Stimulated activated CD8-positive, alpha-beta memory T cell treated with anti-CD3 and anti-CD28 coated beads, Interleukin-15, amount 100 ng/mL, for 24 hours (primary cell): ENCODE measurements around the gene PHKA1.
"Not testable (repeated sequence)": the region's sequence is repeated elsewhere in the genome, so short reads cannot be mapped to it uniquely, and the experiment has no call there.

Experiments used
- DNase-seq: peaks from one replicate; pipeline ENCODE4 v3.0.0-alpha.2; 2020; ENCODE audit warnings: low read depth

The PHKA1 gene

DNA sequence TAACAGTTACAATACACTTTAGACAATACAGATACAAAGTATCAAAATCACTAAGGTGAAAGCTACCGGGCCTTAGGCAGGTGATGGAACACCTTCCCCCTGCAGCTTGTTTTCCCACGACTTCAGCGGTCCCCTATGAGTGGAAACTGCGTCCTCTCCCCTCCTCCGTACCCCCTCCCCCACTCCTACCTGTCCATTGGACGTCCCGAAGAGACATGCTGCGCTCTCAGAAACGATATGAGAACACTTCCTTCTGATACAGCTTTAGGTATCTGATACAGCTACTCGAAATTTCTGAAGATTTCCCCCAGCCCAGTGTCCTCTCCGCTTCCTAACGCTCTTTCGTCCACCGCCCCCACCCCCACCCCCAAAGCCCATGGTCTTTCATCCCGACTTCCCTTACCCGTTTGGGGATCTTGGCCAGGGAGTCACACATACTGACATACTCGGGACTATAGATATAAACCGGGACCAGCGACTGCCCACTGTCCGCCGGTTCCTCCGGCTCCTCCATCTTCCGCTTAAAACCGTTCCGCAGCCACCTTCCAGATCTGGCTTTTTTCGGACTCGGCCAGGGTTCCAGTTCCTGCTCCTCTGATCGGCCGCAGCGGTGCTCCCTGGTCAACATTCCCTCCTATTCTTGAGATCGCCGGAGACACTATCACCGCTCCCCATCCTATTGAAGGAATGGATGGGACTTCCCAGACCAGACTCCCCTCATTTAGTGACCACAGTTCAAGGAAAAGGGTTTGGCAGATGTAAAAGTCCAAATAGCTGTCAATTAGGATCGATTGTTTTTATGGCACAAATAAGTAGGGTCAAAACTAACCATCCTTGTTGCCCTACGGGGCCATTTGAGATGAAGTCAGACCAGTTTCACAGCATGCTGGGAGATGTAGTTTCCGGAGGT is 141.6 kb downstream of the PHKA1 start, which contains the start of gene HDAC8:
Gene HDAC8 (minus strand): TSS at position 596 of the 910 bp plus-strand sequence. CDS start 82 bp downstream, at position 514.
- peak; percentile 3 for DNase-seq

DNA sequence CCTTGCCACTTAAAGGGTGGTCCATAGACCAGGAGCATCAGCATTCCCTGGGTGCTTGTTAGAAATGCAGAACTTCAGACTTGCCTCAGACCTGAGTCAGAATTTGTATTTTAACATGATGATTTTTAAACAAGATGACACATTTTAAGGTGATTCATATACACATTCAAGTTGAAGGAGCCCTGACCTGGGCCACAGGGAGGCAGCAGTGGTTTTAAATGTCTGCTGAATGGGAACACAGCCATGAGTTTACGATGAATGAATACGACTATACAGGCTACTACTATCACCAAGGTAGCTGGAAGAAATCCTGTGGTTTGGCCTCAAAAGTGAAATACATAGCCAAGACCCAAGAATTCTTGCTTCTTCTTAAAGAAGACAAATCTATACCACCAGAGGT is 144.3 kb downstream of the PHKA1 start:
- no peak for DNase-seq

- DNase-seq, result no peak
These were observed 145.6 kb downstream of the PHKA1 start for GRCh38 chrX:72568406-72569092.

DNA sequence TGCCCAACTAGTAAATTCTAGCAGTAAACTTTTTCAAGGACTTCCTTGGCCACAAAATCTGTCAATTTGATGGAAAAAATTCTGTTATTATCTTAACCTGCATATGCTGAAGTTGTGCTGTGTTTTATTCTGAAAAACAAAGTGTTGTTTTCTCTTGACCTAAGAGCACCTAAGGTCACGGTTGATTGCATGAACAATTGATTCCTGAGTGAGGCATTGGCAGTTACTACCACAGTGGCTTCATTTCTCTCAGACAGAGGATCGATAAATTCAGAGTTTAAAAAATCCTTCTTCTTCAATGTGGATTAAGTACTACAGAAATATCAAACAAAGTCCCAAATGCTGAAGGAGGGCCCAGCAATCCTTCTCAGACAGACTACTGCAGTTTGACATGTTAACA is 147.7 kb downstream of the PHKA1 start:
- DNase-seq, result no peak

DNA sequence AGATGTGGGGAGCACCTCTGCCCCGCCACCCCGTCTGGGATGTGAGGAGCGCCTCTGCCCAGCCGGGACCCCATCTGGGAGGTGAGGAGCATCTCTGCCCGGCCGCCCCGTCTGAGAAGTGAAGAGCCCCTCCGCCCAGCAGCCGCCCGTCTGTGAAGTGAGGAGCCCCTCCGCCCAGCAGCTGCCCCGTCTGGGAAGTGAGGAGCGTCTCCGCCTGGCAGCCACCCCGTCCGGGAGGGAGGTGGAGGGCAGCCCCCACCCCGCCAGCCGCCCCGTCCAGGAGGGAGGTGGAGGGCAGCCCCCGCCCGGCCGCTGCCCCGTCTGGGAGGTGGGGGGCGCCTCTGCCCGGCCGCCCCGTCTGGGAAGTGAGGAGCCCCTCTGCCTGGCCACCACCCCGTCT is 154.5 kb downstream of the PHKA1 start:
- not testable (repeated sequence) for DNase-seq

GRCh38 chrX:72554448-72555140 is 159.5 kb downstream of the PHKA1 start:
- no peak for DNase-seq

GRCh38 chrX:72552443-72552842 is 161.7 kb downstream of the PHKA1 start:
- DNase-seq, result not testable (repeated sequence)

DNA sequence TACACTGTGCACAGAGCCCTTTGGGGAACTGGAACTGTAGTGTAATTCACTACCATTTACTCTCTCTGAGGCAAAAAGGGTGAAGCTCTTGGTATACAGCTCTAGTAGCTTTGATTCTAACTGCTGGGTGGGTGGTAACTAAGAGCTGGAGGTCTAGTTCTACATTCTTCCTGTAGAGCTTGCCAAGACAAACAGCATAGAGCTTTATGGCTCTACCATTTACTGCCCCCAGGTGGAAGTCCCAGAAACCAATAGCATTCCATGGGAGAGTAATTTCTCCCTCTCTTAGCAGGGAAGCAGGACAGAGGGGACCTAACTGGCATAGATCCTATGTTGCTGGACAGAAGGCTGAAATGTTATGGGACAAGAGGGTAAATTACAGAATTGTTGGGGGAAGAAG is 168.1 kb downstream of the PHKA1 start:
- DNase-seq, result no peak

DNA sequence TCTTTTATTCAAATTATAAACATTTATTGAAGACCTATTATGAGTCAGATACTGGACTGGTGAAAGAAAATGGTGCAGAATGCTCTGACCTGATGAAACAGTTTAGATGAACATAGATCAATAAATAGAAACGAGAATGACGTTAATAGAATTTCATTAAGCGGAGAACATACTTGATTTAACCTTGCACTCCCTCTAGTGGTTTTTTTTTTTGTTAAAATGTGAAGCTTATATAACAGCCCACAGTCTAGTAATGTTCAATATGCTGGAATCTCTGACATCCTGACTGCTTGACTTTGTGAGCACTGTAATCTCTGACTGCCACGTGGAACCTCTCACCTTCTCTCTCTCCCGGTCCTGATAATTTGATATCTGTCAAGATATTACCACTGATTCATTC is 173.8 kb downstream of the PHKA1 start:
- DNase-seq, result no peak

DNA sequence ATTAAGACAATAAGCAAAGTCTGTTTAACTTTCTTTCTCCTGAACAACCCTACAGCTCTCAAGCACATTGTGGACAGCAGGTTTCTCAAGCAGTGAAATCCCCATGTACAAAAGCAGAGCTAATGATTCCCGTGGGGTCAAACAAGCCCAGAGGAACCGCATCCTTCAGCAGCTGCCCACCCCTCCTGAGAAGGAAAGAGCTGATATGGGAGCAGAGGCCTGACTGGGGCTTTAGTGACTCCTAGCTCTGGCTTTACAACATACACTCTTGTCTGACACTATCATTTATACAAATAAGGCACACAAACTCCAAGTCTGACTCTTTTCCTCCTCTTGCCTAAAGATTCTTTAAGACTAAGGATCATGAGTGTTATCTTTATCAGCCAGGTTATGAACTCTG is 174.3 kb downstream of the PHKA1 start:
- no peak for DNase-seq

GRCh38 chrX:72536542-72536941 is 177.6 kb downstream of the PHKA1 start:
- no peak for DNase-seq

DNA sequence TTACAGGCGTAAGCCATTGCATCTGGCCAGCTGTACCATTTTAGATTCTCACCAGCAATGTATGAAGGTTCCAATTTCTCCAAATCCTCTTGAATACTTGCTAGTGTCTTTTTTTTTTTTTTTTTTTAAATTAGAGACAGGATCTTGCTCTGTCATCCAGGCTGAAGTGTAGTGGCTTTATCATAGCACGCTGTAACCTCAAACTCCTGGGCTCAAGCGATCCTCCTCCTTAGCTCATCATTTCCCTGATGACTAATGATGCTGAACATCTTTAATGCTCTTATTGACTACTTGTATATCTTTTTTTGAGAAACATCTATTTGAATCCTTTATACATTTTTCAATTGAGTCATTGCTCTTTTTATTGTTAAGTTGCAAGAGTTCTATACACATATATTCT is 181.7 kb downstream of the PHKA1 start:
- DNase-seq, result no peak
